ENCODE data around the gene MED13. TPM values are rescaled to one million over a fixed set of nuclear protein-coding genes. Genes with fewer than 3 reads are reported as not detected.

Gene MED13
- total RNA-seq, 1 experiment from 2014 or later: 96.0 TPM

GRCh38 chr17:62045109-62045508 is 20.0 kb downstream of the MED13 start:
- Histone ChIP-seq H3K4me1 (ENCODE audit: control insufficient read depth in 1 of 2, insufficient read depth in 2 of 2, low read length in 2 of 2) (no peaks in the 10 kb centered on the region), H3K4me3 (replicated peaks in 1 of 2; ENCODE audit: low read depth in 1 of 2, low read length in 2 of 2) (no peak overlapping the region), H2AFZ (ENCODE audit: low read depth, low read length, poor library complexity, severe bottlenecking) (no peak overlapping the region), H3K9ac (ENCODE audit: low read length) (no peak overlapping the region), H3K9me3 (ENCODE audit: control insufficient read depth in 1 of 2, insufficient read depth in 1 of 2, low read depth in 1 of 2, low read length in 2 of 2) (no peaks in the 10 kb centered on the region), H4K20me1 (ENCODE audit: insufficient read depth) (peaks cover 14% of the 10 kb centered on the region; the same call in 1 of the 2 replicates), H3K9me2 (ENCODE audit: insufficient read depth) (no peaks in the 10 kb centered on the region), H3K27me3 (ENCODE audit: insufficient read depth, low read length) (no peaks in the 10 kb centered on the region), H3K36me3 (ENCODE audit: control insufficient read depth in 1 of 2, insufficient read depth in 2 of 2, low read length in 2 of 2) (peaks cover 18 to 38% of the 10 kb centered on the region in 2 experiments; a peak in 3 of 4 replicates), H3K27ac (ENCODE audit: low read depth, low read length) (no peak overlapping the region), H3K79me2 (ENCODE audit: insufficient read depth, low read length) (peaks cover 95% of the 10 kb centered on the region), H3K4me2 (ENCODE audit: low read length) (no peak overlapping the region)
- no TSS peak for BruUV-seq (replicated peaks)
- CTCF ChIA-PET: no interaction called here
- TF ChIP-seq, protein P1, sequence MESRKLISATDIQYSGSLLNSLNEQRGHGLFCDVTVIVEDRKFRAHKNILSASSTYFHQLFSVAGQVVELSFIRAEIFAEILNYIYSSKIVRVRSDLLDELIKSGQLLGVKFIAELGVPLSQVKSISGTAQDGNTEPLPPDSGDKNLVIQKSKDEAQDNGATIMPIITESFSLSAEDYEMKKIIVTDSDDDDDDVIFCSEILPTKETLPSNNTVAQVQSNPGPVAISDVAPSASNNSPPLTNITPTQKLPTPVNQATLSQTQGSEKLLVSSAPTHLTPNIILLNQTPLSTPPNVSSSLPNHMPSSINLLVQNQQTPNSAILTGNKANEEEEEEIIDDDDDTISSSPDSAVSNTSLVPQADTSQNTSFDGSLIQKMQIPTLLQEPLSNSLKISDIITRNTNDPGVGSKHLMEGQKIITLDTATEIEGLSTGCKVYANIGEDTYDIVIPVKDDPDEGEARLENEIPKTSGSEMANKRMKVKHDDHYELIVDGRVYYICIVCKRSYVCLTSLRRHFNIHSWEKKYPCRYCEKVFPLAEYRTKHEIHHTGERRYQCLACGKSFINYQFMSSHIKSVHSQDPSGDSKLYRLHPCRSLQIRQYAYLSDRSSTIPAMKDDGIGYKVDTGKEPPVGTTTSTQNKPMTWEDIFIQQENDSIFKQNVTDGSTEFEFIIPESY (IDR thresholded peaks at IDR 0.05; ENCODE audit: extremely low read depth, insufficient replicate concordance, low read length): no peak
- TF ChIP-seq FOSL1 (IDR thresholded peaks at IDR 0.05; ENCODE audit: low read depth) (no peak), JUND (IDR thresholded peaks at IDR 0.05) (no peak), POLR2AphosphoS5 (IDR thresholded peaks at IDR 0.05; ENCODE audit: low read depth, low read length) (no peak), ZFX (IDR thresholded peaks at IDR 0.05) (no peak), EZH2 (IDR thresholded peaks at IDR 0.05) (no peak), ZNF274 (IDR thresholded peaks at IDR 0.05; ENCODE audit: low read depth, low read length) (no peak), SIN3A (IDR thresholded peaks at IDR 0.05; ENCODE audit: low read depth) (no peak), POLR2A (IDR thresholded peaks at IDR 0.05; ENCODE audit: borderline replicate concordance, extremely low read depth, insufficient read depth, insufficient read length) (no peak), SRF (IDR thresholded peaks at IDR 0.05; ENCODE audit: low read depth) (no peak), MAX (IDR thresholded peaks at IDR 0.05) (no peak), YY1 (IDR thresholded peaks at IDR 0.05; ENCODE audit: extremely low read depth, insufficient replicate concordance, low read depth, low read length) (no peak), CEBPB (IDR thresholded peaks at IDR 0.05; ENCODE audit: low read depth) (no peak)
- TF ChIP-seq, protein P2, sequence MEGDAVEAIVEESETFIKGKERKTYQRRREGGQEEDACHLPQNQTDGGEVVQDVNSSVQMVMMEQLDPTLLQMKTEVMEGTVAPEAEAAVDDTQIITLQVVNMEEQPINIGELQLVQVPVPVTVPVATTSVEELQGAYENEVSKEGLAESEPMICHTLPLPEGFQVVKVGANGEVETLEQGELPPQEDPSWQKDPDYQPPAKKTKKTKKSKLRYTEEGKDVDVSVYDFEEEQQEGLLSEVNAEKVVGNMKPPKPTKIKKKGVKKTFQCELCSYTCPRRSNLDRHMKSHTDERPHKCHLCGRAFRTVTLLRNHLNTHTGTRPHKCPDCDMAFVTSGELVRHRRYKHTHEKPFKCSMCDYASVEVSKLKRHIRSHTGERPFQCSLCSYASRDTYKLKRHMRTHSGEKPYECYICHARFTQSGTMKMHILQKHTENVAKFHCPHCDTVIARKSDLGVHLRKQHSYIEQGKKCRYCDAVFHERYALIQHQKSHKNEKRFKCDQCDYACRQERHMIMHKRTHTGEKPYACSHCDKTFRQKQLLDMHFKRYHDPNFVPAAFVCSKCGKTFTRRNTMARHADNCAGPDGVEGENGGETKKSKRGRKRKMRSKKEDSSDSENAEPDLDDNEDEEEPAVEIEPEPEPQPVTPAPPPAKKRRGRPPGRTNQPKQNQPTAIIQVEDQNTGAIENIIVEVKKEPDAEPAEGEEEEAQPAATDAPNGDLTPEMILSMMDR (IDR thresholded peaks at IDR 0.05 in 2 of 3, conservative IDR thresholded peaks at IDR 0.05 in 1 of 3; ENCODE audit: borderline replicate concordance in 1 of 3, insufficient read depth in 1 of 3, low read depth in 2 of 3, low read length in 2 of 3): no peak
- POLR2A ChIA-PET: no interaction called here
- intact Hi-C loops (cut with micrococcal nuclease): no loop called here
- no peak for DNase-seq (ENCODE audit: low read depth, low spot score)
- no peak for ATAC-seq
- RAD21 ChIA-PET (ENCODE audit: low non-redundant PET in 1 of 2, low total read pairs in 2 of 2, uncharacterized antibody in 2 of 2, unreplicated experiment in 2 of 2): no interaction called here

Measured in HCT116 (cell line).